T-cell (primary cell): ENCODE measurements around the gene MYH13. TPM values are rescaled to one million over a fixed set of nuclear protein-coding genes. Genes with fewer than 3 reads are reported as not detected.

Experiments used
- ATAC-seq, 4 experiments: fragments of 200-7000 bp in 3 of 4; fragments of 150-1000 bp in 1 of 4; cut with Tn5 transposase; replicated peaks in 1 of 4; 1 replicate in 3 of 4; 2 replicates in 1 of 4; pipeline ENCODE4 v1.10.0; 2021; ENCODE audit warnings: moderate library complexity in 3 of 4, mild to moderate bottlenecking in 2 of 4, moderate number of reproducible peaks in 1 of 4
- CTCF ChIA-PET, 2 donors: fragments of 300-600 bp; sonication (Branson Sonifier 250); formaldehyde crosslinking; loops; one replicate each; lab custom pipeline; 2022; ENCODE audit warnings: antibody characterized with exemption in 2 of 2; lab: Charles Lee
- POLR2A ChIA-PET, 2 donors: fragments of 300-600 bp; sonication (Branson Sonifier 250); formaldehyde crosslinking; loops; one replicate each; lab custom pipeline; 2022; ENCODE audit warnings: antibody characterized with exemption in 2 of 2; lab: Charles Lee
- DNase-seq, 35 experiments: peaks; one replicate each; pipeline versions ENCODE4 v3.0.0 to v3.0.0-alpha.2; 2013 to 2023
- H3K27ac ChIP-seq: one replicate; pipeline ENCODE4 v1.5.1; 2013; ENCODE audit warnings: low read length
- H3K27me3 ChIP-seq, 2 experiments: replicated peaks in 1 of 2; 1 replicate in 1 of 2; 2 replicates in 1 of 2; pipeline versions ENCODE4 v1.6.1 to v1.7.0; 2013; ENCODE audit warnings: low read length in 1 of 2, mixed read lengths in 1 of 2; ENCODE audit not compliant: control insufficient read depth in 2 of 2, insufficient read depth in 2 of 2; ENCODE audit errors: extremely low read depth in 1 of 2
- H3K36me3 ChIP-seq, 2 donors: 1 replicate in 1 of 2; 2 replicates in 1 of 2; pipeline versions ENCODE4 v1.6.1 to v1.7.0; 2013; ENCODE audit warnings: low read length in 1 of 2; ENCODE audit not compliant: control insufficient read depth in 2 of 2, insufficient read depth in 1 of 2; ENCODE audit errors: extremely low read depth in 1 of 2
- H3K4me1 ChIP-seq, 2 experiments: 1 replicate in 1 of 2; 2 replicates in 1 of 2; pipeline versions ENCODE4 v1.6.1 to v1.7.0; 2013; ENCODE audit warnings: low read length in 2 of 2, mixed read lengths in 1 of 2; ENCODE audit not compliant: insufficient read depth in 2 of 2, control insufficient read depth in 1 of 2; ENCODE audit errors: extremely low read depth in 1 of 2
- H3K4me3 ChIP-seq, 2 donors: 1 replicate in 1 of 2; 2 replicates in 1 of 2; pipeline versions ENCODE4 v1.5.1 to v1.7.0; 2013; ENCODE audit warnings: mild to moderate bottlenecking in 2 of 2, low read length in 1 of 2, moderate library complexity in 1 of 2; ENCODE audit not compliant: control insufficient read depth in 1 of 2; ENCODE audit errors: extremely low read depth in 1 of 2
- H3K9me3 ChIP-seq: 2 replicates; pipeline ENCODE4 v1.7.0; 2013
- H3K27ac Mint-ChIP-seq, 2 donors: one replicate each; pipeline ENCODE4 v1.8.0; 2020 to 2021; ENCODE audit warnings: mild to moderate bottlenecking in 2 of 2, mixed read lengths in 2 of 2
- H3K27me3 Mint-ChIP-seq, 2 donors: one replicate each; pipeline ENCODE4 v1.8.0; 2021 to 2022; ENCODE audit warnings: mixed read lengths in 2 of 2
- H3K36me3 Mint-ChIP-seq: one replicate; pipeline ENCODE4 v1.8.0; 2021; ENCODE audit warnings: mixed read lengths
- H3K4me1 Mint-ChIP-seq, 3 donors: one replicate each; pipeline ENCODE4 v1.8.0; 2020 to 2022; ENCODE audit warnings: mixed read lengths in 3 of 3, mild to moderate bottlenecking in 1 of 3
- H3K4me3 Mint-ChIP-seq, 3 donors: one replicate each; pipeline ENCODE4 v1.8.0; 2020 to 2022; ENCODE audit warnings: mild to moderate bottlenecking in 3 of 3, mixed read lengths in 3 of 3, moderate library complexity in 3 of 3
- H3K9me3 Mint-ChIP-seq, 3 donors: one replicate each; pipeline ENCODE4 v1.8.0; 2020 to 2022; ENCODE audit warnings: mixed read lengths in 3 of 3
- WGBS: methylation state at CpG from one replicate; pipeline ENCODE4 v1.1.5; 2013; ENCODE audit warnings: missing lambda C conversion rate; ENCODE audit not compliant: insufficient coverage; 5-methylcytosine and 5-hydroxymethylcytosine counted together
- total RNA-seq, 35 experiments: library from RNA in 6 of 35; stranded (reverse) in 6 of 35; fragments of 120-200 nt in 1 of 35; gene quantifications; one replicate each; pipeline versions ENCODE4 v1.2.1 to v1.2.4 and lab custom pipeline; 2013 to 2026

The MYH13 gene
- total RNA-seq, 5 donors from 2014 or later (not counting 1 experiment from before 2014, with no cell fraction given): not detected

DNA sequence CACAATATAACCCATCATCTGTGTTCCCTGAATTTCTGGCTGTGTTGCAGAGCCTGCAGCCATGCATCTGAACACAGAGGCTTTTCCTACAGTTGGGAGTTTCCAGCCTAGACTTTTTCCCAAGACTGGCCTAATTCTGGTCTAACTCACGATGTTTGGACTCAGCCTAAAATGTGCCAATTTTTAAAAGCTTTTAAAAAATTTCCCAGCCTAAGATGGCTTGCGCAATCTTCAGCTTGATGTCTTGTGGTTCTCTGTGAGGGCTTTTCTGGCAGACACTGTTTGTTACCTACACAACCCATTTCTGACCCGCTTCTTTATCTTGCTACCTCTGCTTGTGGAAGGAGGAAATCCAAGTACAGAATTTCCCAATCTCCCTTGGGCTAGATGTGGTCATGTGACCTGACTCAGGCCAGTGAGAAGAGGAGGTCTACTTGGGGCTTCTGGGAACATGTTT is 101.7 kb downstream of the MYH13 start:
- H3K27ac ChIP-seq: no peak overlapping the region
- Mint-ChIP-seq H3K4me1 (peaks cover 0 to 7% (median 0%) of the 10 kb centered on the region in 3 donors), H3K9me3 (peaks cover 0 to 4% (median 0%) of the 10 kb centered on the region in 3 donors), H3K27ac (no peak overlapping the region), H3K36me3 (no peaks in the 10 kb centered on the region), H3K27me3 (peaks cover 5 to 13% of the 10 kb centered on the region in 2 donors), H3K4me3 (no peak overlapping the region)
- WGBS: no CpG with 5 or more reads among the region's 3 CpGs
- DNase-seq (no peak), ATAC-seq (no peak)
- H3K9me3 ChIP-seq: no peaks in the 10 kb centered on the region
- no peaks in the 10 kb centered on the region for H3K36me3 ChIP-seq
- no peaks in the 10 kb centered on the region for H3K4me1 ChIP-seq
- POLR2A ChIA-PET: no interaction called here
- peaks cover 0 to 7% of the 10 kb centered on the region in 2 experiments for H3K27me3 ChIP-seq
- no peak overlapping the region for H3K4me3 ChIP-seq
- CTCF ChIA-PET: no interaction called here

GRCh38 chr17:10270258-10270657 is 102.5 kb downstream of the MYH13 start:
- peaks cover 5 to 13% of the 10 kb centered on the region in 2 donors for H3K27me3 Mint-ChIP-seq
- Histone ChIP-seq H3K36me3 (no peaks in the 10 kb centered on the region), H3K27ac (no peak overlapping the region), H3K4me1 (no peaks in the 10 kb centered on the region), H3K9me3 (no peaks in the 10 kb centered on the region), H3K27me3 (peaks cover 0 to 2% of the 10 kb centered on the region in 2 experiments), H3K4me3 (no peak overlapping the region)
- ChIA-PET CTCF (no interaction called here), POLR2A (no interaction called here)
- ATAC-seq (no peak), DNase-seq (no peak)
- H3K27ac Mint-ChIP-seq: no peak overlapping the region
- H3K4me3 Mint-ChIP-seq: no peak overlapping the region
- H3K9me3 Mint-ChIP-seq: peaks cover 0 to 4% (median 0%) of the 10 kb centered on the region in 3 donors
- no peaks in the 10 kb centered on the region for H3K36me3 Mint-ChIP-seq
- H3K4me1 Mint-ChIP-seq: peaks cover 0 to 7% (median 0%) of the 10 kb centered on the region in 3 donors
- no CpG with 5 or more reads among the region's 1 CpG for WGBS

DNA sequence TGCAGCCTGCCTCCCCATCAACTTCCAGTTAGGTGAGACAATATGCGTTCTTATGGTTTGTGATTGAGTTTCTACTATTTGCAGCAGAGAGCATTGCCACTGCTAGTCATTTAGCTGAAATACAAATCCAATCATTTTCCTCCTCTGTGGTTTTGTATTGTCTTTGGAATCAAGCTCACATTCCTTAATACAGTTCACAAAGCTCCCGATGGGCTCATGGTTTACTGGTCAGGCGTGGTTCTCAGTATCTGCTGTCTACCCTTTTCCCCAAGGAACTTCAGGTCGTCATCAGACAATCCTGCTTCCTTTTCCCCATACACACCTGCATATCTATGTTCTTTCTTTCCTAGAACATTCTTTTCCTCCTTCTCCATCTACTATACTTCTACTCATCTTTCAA is 104.8 kb downstream of the MYH13 start:
- no peaks in the 10 kb centered on the region for H3K4me1 Mint-ChIP-seq
- no peak for ATAC-seq
- POLR2A ChIA-PET: no interaction called here
- H3K27me3 ChIP-seq: peaks cover 0 to 2% of the 10 kb centered on the region in 2 experiments
- no peaks in the 10 kb centered on the region for H3K36me3 ChIP-seq
- DNase-seq: no peak
- peaks cover 0 to 4% (median 0%) of the 10 kb centered on the region in 3 donors for H3K9me3 Mint-ChIP-seq
- peaks cover 3 to 4% of the 10 kb centered on the region in 2 donors for H3K27me3 Mint-ChIP-seq
- CTCF ChIA-PET: no interaction called here
- no peak overlapping the region for H3K4me3 Mint-ChIP-seq
- no peaks in the 10 kb centered on the region for H3K4me1 ChIP-seq
- H3K36me3 Mint-ChIP-seq: no peaks in the 10 kb centered on the region
- H3K4me3 ChIP-seq: no peak overlapping the region
- H3K27ac ChIP-seq: no peak overlapping the region
- H3K27ac Mint-ChIP-seq: no peak overlapping the region
- 81% methylated on average over 3 of the region's 4 CpGs for WGBS
- no peaks in the 10 kb centered on the region for H3K9me3 ChIP-seq

- Mint-ChIP-seq H3K4me3 (no peak overlapping the region), H3K36me3 (no peaks in the 10 kb centered on the region), H3K27ac (no peak overlapping the region), H3K27me3 (peaks cover under 1 to 2% of the 10 kb centered on the region in 2 donors), H3K4me1 (no peaks in the 10 kb centered on the region), H3K9me3 (peaks cover 0 to 4% (median 0%) of the 10 kb centered on the region in 3 donors)
- H3K9me3 ChIP-seq: no peaks in the 10 kb centered on the region
- no CpG with 5 or more reads among the region's 3 CpGs for WGBS
- no peak overlapping the region for H3K4me3 ChIP-seq
- H3K27ac ChIP-seq: no peak overlapping the region
- DNase-seq (no peak), ATAC-seq (no peak)
- H3K36me3 ChIP-seq: no peaks in the 10 kb centered on the region
- peaks cover 0 to 2% of the 10 kb centered on the region in 2 experiments for H3K27me3 ChIP-seq
- no peaks in the 10 kb centered on the region for H3K4me1 ChIP-seq
- POLR2A ChIA-PET: no interaction called here
- CTCF ChIA-PET: no interaction called here
Measured at GRCh38 chr17:10266296-10266876, 106.4 kb downstream of the MYH13 start.

- Histone ChIP-seq H3K27me3 (peaks cover 0 to 6% of the 10 kb centered on the region in 2 experiments), H3K9me3 (no peaks in the 10 kb centered on the region), H3K27ac (no peak overlapping the region), H3K4me3 (no peak overlapping the region), H3K36me3 (no peaks in the 10 kb centered on the region), H3K4me1 (no peaks in the 10 kb centered on the region)
- POLR2A ChIA-PET: no interaction called here
- CTCF ChIA-PET: no interaction called here
- H3K4me3 Mint-ChIP-seq: no peak overlapping the region
- H3K4me1 Mint-ChIP-seq: no peaks in the 10 kb centered on the region
- H3K27ac Mint-ChIP-seq: no peak overlapping the region
- DNase-seq (no peak), ATAC-seq (no peak)
- no CpG with 5 or more reads among the region's 3 CpGs for WGBS
- H3K27me3 Mint-ChIP-seq: peaks cover 0 to 2% of the 10 kb centered on the region in 2 donors
- peaks cover 0 to 4% (median 0%) of the 10 kb centered on the region in 3 donors for H3K9me3 Mint-ChIP-seq
- H3K36me3 Mint-ChIP-seq: no peaks in the 10 kb centered on the region
Measured at GRCh38 chr17:10265100-10265810, 107.6 kb downstream of the MYH13 start.

DNA sequence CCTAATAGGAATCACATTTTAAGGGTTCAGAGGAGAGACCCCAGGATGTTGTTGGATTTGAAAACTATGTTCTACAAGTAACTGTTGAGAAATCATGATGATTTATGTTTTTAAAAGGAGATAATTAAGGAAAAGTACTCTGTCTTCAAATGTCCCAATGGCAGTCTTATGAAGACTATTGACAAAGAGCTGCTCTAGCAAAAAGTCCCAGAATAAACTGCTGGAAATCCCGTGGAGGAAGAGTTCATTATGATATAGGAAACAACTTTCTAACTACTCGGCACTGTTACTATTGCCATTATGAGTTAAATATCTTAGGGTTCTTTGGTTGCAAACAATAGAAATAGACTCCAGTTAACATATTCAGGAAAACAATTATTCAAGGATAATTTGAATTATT is 108.8 kb downstream of the MYH13 start:
- no peak overlapping the region for H3K27ac ChIP-seq
- no peaks in the 10 kb centered on the region for H3K36me3 ChIP-seq
- no peak overlapping the region for H3K4me3 ChIP-seq
- H3K4me1 Mint-ChIP-seq: no peaks in the 10 kb centered on the region
- no peak for DNase-seq
- no peaks in the 10 kb centered on the region for H3K9me3 ChIP-seq
- no peaks in the 10 kb centered on the region for H3K36me3 Mint-ChIP-seq
- ChIA-PET POLR2A (no interaction called here), CTCF (no interaction called here)
- H3K9me3 Mint-ChIP-seq: peaks cover 0 to 4% (median 0%) of the 10 kb centered on the region in 3 donors
- H3K27me3 ChIP-seq: peaks cover 0 to 6% of the 10 kb centered on the region in 2 experiments
- H3K4me1 ChIP-seq: no peaks in the 10 kb centered on the region
- no CpG with 5 or more reads among the region's 2 CpGs for WGBS
- peaks cover 0 to 2% of the 10 kb centered on the region in 2 donors for H3K27me3 Mint-ChIP-seq
- ATAC-seq: no peak
- H3K4me3 Mint-ChIP-seq: no peak overlapping the region
- H3K27ac Mint-ChIP-seq: no peak overlapping the region
